ENCODE data around the gene AGTPBP1.
"Not testable (repeated sequence)": the region's sequence is repeated elsewhere in the genome, so short reads cannot be mapped to it uniquely, and the experiment has no call there.

AGTPBP1 gene

DNA sequence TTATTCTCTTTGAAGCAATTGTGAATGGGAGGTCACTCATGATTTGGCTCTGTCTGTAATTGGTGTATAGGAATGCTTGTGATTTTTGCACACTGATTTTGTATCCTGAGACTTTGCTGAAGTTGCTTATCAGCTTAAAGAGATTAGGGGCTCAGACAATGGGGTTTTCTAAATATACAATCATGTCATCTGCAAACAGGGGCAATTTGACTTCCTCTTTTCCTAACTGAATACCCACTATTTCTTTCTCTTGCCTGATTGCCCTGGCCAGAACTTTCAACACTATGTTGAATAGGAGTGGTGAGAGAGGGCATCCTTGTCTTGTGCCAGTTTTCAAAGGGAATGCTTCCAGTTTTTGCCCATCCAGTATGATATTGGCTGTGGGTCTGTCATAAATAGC lies 22.3 kb downstream of the AGTPBP1 start:
- not testable (repeated sequence) for FAIRE-seq

DNA sequence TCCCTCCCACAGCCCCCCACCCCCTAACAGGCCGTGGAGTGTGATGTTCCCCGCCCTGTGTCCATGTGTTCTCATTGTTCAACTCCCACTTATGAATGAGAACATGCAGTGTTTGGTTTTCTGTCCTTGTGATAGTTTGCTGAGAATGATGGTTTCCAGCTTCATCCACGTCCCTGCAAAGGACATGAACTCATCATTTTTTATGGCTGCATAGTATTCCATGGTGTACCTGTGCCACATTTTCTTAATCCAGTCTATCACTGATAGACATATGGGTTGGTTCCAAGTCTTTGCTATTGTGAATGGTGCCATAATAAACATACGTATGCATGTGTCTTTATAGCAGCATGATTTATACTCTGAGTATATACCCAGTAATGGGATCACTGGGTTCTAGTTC lies 23.9 kb downstream of the AGTPBP1 start:
- not testable (repeated sequence) for FAIRE-seq

DNA sequence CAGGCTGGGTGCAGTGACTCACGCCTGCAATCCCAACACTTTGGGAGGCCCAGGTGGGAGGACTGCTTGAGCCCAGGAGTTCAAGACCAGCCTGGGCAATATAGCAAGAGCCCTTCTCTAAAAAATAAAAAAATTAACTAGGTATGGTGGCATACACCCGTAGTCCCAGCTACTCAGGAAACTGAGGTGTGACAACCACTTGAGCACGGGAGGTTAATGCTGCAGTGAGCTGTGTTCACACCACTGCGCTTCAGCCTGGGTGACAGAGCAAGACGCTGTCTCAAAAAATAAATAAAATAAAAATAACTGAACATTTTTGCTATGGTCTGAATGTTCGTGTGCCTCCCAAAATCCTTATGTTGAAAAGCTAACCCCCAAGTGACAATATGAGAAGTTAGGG lies 24.5 kb downstream of the AGTPBP1 start:
- no peak for FAIRE-seq

DNA sequence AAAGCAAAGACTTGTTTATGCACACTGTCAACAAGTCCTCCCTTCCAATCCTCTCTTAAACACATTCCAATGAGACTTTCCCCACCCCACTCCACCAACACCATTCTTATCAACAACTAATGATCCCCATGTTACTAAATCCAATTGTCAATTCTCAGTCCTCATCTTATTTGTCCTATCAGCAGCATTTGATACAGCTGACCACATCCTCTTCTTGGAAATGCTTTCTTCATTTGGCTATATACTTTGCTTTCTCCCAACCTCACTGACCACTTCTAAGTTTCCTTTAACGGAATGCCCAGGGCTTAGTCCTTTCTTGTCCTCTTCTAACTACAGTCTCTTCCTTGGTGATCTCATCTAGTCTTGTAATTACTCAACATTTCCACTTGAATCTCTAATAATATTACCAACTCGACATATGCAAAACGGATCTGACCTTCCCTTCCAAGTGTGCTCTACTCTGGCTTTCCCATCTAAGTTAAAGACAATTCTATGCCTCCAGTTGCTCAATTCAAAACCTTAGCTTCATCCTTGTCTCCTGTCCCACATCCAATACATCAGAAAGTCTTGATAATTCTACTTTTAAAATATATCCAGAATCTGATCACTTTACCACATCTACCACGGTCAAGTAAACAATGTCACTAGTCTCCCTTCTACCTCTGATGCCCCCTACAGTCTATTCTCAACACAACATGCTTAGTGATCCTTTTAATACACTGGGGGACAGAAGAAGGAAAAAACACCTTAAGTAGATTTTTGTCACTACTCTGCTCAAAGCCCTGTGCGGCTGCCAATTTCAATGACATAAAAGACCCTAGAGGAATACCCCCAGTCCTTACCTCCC lies 25.5 kb downstream of the AGTPBP1 start:
- FAIRE-seq: peak; percentile 72

DNA sequence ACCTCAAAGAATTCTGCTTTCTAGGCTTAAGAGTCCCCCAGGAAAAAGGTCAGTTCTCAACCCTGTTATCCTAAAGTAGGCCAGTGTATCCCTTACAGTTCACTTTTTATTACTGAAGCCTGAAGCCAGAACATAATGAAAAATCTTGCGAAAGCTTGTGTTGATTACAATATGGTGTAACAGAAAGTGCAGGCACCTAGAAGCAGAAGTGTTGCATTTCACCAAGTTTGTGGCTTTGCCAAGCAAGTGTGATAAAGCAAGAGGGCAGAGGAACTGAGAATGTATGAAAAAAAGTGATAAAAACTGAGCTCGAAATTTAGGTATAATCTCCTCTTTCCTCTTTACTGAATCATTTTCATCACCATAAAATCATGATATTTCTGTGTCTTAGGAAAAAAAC lies 26.2 kb downstream of the AGTPBP1 start:
- no peak for FAIRE-seq

DNA sequence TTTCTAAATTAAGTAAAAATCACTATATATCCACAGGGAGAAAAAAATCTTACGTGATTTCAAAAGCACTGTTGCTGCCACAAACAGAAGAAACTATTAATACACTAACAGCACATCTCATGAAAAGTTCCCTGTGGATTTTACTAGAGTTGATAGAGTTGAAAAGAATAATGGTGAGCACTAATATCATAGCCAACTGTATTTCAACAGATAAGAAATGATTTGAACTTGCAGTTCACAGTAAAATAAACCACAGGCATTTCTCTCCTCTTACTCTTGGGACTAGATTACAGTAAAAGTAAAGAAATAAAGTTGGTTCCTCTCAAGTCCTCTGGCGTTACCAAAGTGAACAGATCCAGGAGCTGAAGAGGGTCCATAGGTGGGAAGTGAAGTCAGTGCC lies 27.9 kb downstream of the AGTPBP1 start:
- FAIRE-seq: no peak

DNA sequence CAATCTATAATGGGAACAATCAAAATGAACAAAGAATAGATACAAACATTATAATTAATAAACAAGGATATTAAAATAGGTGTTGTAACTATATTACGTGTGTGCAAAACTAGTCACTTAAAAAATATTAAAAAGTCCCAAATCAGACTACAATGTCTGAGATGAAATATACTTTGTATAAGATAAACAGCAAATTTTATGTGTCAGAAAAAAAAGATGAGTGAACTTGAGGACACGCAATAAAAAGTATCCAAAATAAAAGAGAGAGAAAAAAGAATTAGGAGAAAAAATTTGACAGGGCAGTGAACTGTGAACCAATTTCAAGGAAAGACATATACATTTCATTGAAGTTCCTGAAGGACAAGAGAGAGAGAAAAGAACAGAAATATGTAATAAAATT lies 37.0 kb downstream of the AGTPBP1 start:
- no peak for FAIRE-seq

DNA sequence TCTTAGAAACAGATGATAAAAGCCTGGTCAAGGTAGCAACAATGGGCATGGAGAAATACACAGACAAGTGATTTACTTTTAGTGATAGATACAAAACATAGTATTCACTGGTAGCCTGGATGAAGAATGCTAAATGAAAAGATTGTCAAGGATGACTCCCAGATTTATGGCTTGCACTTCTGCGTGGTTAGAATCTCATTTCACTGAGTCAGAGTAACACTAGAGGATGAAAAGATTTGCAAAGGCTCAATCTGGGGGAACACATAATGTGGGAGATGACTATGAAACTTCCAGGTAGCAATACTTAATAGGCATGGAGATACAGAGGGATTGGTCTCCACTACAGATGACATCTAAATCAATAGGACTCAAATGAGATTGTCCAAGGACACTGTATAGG lies 38.4 kb downstream of the AGTPBP1 start:
- no peak for FAIRE-seq

DNA sequence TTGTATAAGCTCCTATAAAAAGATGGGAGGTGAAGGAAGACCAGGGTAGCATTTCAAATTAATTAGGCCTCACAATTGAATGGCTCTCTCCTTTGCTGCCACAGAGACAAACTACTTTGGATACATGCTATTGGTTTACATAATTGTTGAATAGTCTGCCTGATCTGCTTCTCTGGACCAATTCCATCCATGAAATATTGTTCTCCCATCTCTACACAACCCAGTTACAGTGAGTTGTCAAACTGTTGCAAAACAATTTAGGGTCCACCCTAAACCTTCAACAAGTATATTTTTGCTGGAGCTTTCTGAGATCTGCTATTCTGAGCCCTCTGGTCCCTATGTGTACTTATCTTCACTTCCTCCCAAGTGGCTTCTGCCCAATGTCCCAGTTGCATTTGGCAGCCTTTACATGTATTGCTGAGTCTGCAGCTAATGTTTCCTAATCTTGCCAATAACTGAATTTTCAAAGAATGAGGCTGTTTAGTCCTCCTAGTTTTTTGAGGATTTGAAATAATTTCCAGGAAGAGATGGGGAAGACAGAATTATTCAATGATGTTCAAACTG lies 38.9 kb downstream of the AGTPBP1 start:
- no peak for FAIRE-seq

DNA sequence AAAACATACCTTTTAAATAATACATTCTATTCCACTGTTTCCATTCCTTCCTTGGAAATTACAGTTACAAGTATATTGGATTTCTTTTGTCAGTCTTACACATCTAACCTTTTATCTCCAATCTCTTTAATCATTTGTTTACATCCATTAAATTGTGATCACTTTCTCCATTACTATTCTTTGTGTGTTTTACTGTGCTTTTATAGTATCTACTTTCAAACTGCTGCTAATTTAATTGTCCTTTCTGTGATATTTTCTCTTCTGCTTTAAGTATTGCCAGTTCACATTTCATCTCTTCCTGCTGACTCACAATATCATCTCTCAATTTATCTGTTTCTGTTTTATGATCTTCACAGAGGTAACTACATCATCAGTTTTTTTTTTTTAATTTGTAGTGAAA lies 39.6 kb downstream of the AGTPBP1 start:
- peak; percentile 39 for FAIRE-seq

DNA sequence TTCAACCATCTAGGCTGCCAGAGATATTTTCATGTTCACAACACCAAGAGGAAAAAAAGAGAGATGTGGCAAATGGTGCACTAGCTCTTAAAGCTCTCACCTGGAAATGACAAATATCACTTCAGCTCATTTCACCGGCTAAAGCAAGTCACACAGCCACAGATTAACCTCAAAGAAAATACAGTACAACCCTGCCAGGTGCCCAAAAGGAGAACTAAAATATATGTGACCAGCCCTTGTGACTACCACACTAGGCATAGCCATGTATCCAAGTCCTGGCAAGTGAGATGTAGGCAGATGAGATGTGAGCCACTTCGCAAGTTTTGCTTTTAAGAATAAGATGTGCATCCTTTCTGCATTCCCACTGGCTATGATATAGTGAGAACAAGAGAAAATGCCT lies 41.4 kb downstream of the AGTPBP1 start:
- no peak for FAIRE-seq

DNA sequence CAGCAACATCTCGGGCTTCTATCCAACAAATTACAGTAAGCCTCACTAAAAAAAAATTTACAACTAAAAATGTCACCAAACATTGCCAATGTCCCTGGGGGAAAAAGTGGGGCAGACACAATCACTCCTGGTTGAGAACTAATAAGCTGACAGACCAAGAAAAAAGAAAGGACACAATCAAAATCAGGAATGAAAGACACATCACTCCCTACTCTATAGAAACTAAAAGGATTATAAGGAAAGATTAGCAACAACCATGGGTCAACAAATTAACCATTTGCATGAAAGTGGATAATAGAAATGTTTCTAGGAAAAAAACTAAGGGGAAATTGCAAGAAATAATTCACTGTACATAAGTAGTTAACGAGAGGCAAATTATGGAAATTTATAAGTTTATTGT lies 53.4 kb downstream of the AGTPBP1 start:
- no peak for FAIRE-seq

DNA sequence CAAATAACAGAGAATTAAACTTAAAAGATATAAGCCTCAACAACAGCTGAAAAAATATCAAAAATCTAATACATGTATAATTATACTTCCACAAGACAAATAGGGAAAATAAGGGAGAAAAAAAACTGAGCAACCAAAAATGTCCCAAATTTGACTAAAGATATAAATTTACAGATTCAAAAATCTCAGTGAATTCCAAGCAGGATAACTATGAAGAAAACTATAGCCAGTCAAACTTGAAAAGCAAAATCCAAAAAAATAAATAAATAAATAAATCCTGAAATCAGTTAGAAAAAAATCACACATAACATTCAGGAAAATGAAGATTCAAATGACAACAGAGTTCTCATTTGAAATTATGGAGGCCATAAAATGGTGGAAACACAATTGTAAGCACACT lies 56.7 kb downstream of the AGTPBP1 start:
- peak; percentile 76 for FAIRE-seq

DNA sequence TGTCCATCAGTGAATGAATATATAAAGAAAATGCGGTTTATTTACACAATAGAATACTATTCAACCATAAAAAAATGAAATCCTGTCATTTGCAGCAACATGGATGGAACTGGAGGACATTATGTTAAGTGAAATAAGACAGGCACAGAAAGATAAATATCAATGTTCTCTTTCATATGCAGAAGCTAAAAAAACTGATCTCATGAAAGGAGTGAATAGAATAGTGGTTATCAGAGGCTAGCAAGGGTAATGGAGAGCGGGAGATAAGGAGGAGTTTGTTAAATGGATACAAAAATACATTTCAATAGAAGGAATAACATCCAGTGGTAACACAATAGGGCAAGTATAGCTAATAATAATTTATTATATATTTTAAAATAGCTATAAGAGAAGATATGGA lies 65.0 kb downstream of the AGTPBP1 start:
- no peak for FAIRE-seq

DNA sequence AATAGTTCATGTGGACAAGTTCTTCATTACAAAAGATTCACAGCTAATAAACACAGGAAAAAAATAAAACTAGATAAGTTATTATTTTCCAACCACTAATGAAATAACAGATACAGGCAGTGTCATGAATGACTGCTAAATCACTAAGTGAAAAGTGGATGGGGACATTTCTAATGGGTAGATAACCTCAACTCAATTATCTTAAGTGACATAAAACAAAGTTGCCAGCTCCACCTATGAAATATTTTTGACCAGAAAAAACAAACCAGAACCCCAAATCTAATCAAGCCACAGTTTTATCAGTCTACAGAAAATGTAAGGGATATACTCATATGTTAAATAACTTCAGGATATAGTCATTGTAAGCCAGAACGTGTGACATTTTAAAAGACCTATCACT lies 74.4 kb downstream of the AGTPBP1 start:
- no peak for FAIRE-seq

DNA sequence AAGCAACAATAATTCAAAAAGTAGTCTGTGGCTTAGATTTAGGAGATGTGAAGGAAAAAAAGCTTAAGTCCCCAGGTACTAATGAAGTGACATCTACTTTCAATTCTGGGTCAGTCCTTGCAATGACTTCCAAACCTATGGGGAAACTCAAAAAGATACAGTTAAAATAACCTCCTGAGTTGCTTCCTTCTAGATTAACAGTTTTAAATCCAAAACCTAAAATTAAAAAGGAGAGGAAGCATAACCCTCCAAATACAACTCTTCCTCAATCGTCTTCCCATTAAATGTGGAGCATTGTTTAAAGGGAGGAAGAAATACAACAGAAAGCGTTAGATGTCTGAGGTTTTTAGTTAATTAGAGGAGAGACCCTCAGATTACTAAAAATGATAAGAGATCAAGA lies 75.7 kb downstream of the AGTPBP1 start:
- FAIRE-seq: no peak

DNA sequence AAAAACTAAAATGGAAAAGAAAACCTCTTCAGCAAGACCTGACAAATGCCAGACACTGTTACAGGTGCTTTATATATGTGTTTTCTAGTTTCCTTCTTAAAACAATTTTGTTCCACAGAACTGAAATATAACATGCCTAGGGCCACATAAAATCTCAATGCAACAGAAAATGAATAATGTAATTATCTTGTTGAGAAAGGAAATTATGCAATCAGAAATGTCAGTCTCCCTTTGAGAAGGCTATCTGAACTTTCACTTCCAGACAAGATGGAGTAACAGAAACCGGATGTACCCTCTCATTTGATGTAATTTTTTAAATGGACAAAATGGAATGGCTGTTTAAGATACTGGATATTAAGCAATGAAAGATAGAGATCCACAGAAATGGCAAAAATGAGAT lies 79.2 kb downstream of the AGTPBP1 start:
- no peak for FAIRE-seq

DNA sequence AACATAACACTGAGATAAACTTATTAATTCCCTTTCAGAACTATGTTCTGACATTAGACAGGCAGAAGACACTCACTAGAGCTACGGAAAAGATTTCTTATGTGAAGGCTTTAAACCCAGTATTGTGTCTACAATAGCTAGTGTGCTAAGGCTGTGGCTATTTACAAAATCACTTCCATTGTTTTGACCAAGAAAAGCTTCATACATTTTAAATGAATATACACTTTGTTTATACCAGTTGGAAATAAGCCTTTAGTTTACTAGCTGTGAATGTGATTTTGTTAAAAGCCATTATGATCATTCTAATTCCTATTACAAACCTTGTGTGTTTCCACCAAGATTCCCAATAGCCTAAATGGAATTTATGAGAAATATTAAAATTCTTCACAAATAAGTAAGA lies 83.0 kb downstream of the AGTPBP1 start:
- peak; percentile 28 for FAIRE-seq

DNA sequence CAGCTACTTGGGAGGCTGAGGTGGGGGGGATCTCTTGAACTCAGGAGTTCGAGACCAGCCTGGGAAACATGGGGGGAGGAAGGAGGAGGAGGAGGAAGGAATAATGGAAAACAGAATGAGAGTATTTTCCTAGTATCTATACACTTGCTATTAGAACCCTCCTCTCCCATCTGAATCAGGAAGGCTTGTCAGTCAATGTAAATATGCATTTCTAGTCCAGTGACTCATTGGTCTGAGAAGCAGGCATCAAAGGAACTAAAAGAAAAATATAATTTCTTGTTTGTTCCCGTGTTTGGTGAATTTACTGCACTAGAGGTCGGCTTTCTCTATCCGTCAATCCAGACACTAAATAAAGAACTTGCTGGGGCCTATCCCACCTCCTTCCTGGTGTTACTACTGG lies 88.6 kb downstream of the AGTPBP1 start:
- FAIRE-seq: no peak

DNA sequence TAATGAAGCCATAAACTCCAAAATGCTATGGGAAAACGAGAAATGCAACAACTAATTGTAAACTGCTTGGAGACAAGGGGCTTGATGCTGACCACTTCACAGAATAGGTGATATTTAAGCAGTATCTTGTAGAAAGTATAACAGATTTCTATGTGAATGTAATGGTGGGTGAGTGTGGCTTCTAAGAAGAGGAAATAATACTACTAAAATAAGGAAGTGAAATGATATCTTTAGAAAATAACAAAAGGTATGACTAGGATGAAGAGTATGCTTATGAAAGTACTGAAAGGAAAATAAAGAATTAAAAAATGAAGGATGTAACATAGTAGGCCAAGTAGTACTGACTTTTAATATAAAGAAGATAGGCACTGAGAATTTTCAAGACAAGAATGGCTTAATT lies 94.2 kb downstream of the AGTPBP1 start:
- FAIRE-seq: peak; percentile 42

DNA sequence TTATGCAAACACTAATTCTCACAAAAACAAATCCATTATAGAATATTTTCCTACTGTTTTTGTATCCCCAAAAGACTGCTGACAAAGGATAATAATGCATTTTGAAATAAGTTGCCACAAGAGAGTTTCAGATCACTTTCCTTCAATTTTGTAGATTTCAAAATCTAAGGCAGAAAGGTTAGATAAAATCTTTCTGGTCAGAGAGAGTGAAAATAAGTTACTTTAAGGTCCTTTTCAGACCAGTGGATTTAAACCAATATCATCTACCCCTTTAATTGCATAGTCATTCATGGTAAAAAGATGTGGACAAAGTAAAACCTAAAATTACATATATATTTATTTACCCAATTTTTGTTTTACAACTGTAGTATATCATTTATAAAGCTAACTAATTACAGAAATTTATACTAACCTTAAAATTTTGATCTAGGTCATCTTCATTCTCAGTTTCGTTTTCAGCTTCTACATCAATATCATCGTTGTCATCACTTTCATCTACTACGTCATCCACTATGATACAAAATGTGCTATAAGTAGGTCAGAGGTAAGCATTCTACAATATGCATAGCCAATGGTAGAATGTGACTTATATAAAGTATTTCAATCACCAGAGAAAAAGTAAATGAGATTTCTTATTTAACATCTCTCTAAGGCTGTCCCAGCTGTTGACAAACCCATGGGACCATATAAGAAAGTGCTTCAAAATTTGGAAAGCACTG lies 95.7 kb downstream of the AGTPBP1 start:
- peak; percentile 75 for FAIRE-seq

DNA sequence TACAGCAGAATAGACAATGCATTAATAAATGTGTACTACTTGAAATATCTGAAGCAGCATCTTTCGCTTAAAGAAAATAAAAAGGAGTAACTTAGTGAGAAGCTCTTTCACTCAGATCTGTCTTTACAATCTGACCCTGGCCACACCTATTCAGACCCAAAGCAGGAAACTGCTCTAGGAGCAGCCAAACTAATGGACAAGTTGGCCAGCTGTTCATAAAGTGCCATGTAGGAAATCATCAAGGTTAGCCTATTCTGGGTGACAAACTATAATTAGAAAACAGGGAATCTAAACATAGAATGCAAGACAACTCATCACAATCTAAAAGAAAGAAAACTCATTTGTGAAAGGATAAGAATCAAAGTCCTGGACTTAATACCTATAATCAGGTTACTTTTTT lies 101.3 kb downstream of the AGTPBP1 start:
- no peak for FAIRE-seq

DNA sequence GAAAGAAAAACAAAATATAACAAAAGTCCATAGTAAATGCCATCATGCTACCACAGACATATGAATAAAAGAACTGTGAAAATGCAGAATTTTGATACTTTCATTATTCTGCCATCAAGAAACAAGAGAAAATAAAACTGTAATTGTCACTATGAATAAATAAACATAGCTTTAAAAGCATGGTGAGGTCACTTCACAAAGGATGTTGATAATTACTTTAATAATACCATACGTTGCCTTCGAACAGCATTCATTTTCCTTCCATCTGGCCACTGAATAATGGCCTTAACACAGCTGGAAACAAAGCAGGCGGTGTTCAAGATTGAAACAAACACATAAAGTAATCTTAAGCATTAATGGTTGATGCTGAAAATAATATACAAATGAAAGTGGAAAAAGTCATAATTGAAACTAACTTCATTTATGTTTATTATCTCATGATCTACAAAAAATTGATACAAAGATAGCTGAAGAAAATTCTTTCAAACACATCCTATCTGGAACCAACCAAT lies 102.0 kb downstream of the AGTPBP1 start:
- FAIRE-seq: peak; percentile 71

DNA sequence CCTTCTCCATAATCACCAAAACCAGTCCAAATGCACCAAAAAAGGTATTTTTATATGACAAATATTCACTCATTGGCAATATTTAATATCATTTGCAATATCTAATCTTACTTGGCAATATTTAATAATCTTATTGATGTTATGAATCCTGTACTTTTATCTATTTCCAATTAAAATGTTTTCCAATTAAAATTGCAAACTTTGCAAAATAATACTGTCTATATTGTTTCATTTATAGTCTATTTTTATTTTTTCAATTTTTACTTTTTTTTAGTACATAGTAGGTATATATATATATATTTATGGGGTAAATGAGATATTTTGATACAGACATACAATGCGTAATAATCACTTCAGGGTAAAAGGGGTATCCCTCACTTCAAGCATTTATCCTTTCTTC lies 109.9 kb downstream of the AGTPBP1 start:
- FAIRE-seq: peak; percentile 83
